K562 (cell line): ENCODE results near the gene BTBD17. TPM values are rescaled to one million over a fixed set of nuclear protein-coding genes. Genes with fewer than 3 reads are reported as not detected.
A peak's percentile ranks its signal among the peaks of the same experiment; 100 is the strongest.
"Not testable (repeated sequence)": the region's sequence is repeated elsewhere in the genome, so short reads cannot be mapped to it uniquely, and the experiment has no call there.

Experiments
- ATAC-seq: fragments of 200-7000 bp; cut with Tn5 transposase; 3 replicates; pipeline ENCODE4 v1.9.1; 2020; ENCODE audit warnings: moderate library complexity
- BruUV-seq: library from RNA; stranded (reverse); fragments of 400-500 nt; replicated peaks from 2 replicates; lab custom pipeline; 2021; lab: Mats Ljungman, UMichigan
- CTCF ChIA-PET: fragments of 300-600 bp; formaldehyde crosslinking; extraction: SDS; loops from one replicate; lab custom pipeline; 2021; ENCODE audit warnings: low intra/inter-chr PET ratio; lab: Yijun Ruan, JAX
- POLR2A ChIA-PET: fragments of 300-600, 350-650 bp; sonication (Branson Sonifier 250); formaldehyde crosslinking; extraction: SDS; loops from one replicate; lab custom pipeline; 2021; ENCODE audit warnings: antibody characterized with exemption, inconsistent platforms; lab: Yijun Ruan, JAX
- DNase-seq, 4 experiments: peaks; one replicate each; pipeline versions ENCODE4 v3.0.0 to v3.0.0-alpha.2; 2011 to 2018; ENCODE audit warnings: low spot score in 3 of 4, mixed read lengths in 3 of 4; ENCODE audit errors: extremely low read depth in 1 of 4
- FAIRE-seq: peaks from 2 replicates; lab custom pipeline; 2011; peaks lifted over from hg19 to GRCh38; lab: Jason Lieb, UNC
- H2AFZ ChIP-seq: 2 replicates; pipeline ENCODE4 v1.6.0; 2011; ENCODE audit warnings: low read depth, low read length, control low read depth, inconsistent platforms
- H3K27ac ChIP-seq: fragments of 200-600 bp; 3 replicates; pipeline ENCODE4 v1.8.0; 2011; ENCODE audit warnings: low read depth, mild to moderate bottlenecking, control low read depth, inconsistent platforms, low read length, moderate library complexity, mixed read lengths; ENCODE audit errors: extremely low read depth
- H3K27me3 ChIP-seq, 2 experiments: fragments of 300-600 bp in 1 of 2; 2 replicates in 1 of 2; 3 replicates in 1 of 2; pipeline versions ENCODE4 v1.6.0 to v1.8.0; 2011; ENCODE audit warnings: inconsistent platforms in 2 of 2, low read length in 2 of 2, mild to moderate bottlenecking in 1 of 2, mixed read lengths in 1 of 2, moderate library complexity in 1 of 2; ENCODE audit not compliant: control insufficient read depth in 2 of 2, insufficient read depth in 2 of 2
- H3K36me3 ChIP-seq: fragments of 300-600 bp; 3 replicates; pipeline ENCODE4 v1.8.0; 2011; ENCODE audit warnings: mild to moderate bottlenecking, low read length, inconsistent platforms; ENCODE audit not compliant: control insufficient read depth, insufficient read depth
- H3K4me1 ChIP-seq, 2 experiments: fragments of 200-600 bp in 1 of 2; replicated peaks in 1 of 2; 2 replicates in 1 of 2; 3 replicates in 1 of 2; pipeline versions ENCODE4 v1.5.1 to v1.8.0; 2011; ENCODE audit warnings: inconsistent platforms in 2 of 2, low read length in 2 of 2, mild to moderate bottlenecking in 1 of 2, mixed read lengths in 1 of 2, moderate library complexity in 1 of 2; ENCODE audit not compliant: control insufficient read depth in 2 of 2, insufficient read depth in 2 of 2
- H3K4me2 ChIP-seq: 2 replicates; pipeline ENCODE4 v1.6.1; 2011; ENCODE audit warnings: low read length, control low read depth, inconsistent platforms, mixed read lengths; ENCODE audit not compliant: insufficient read depth
- H3K4me3 ChIP-seq: fragments of 200-600 bp; sonication (generic), shearing (Covaris generic); 2 replicates; pipeline ENCODE4 v1.5.1; 2016; ENCODE audit warnings: control low read depth, inconsistent platforms
- H3K79me2 ChIP-seq: fragments of 200-600 bp; 3 replicates; pipeline ENCODE4 v1.8.0; 2011; ENCODE audit warnings: low read length, inconsistent platforms; ENCODE audit not compliant: control insufficient read depth, insufficient read depth
- H3K9ac ChIP-seq, 2 experiments: 2 replicates each; pipeline versions ENCODE4 v1.6.0 to v1.6.1; 2011; ENCODE audit warnings: low read depth in 2 of 2, low read length in 2 of 2, control low read depth in 1 of 2, inconsistent platforms in 1 of 2, mild to moderate bottlenecking in 1 of 2, mixed read lengths in 1 of 2; ENCODE audit not compliant: insufficient read depth in 1 of 2
- H3K9me1 ChIP-seq: one replicate; pipeline ENCODE4 v1.6.0; 2011; ENCODE audit warnings: inconsistent platforms, mild to moderate bottlenecking, low read length, moderate library complexity; ENCODE audit not compliant: control insufficient read depth, insufficient read depth
- H3K9me3 ChIP-seq: replicated peaks from 2 replicates; pipeline ENCODE4 v1.5.1; 2011; ENCODE audit warnings: low read depth, low read length, inconsistent platforms; ENCODE audit not compliant: control insufficient read depth, insufficient read depth
- H4K20me1 ChIP-seq: replicated peaks from 2 replicates; pipeline ENCODE4 v1.6.1; 2011; ENCODE audit warnings: low read length, inconsistent platforms, mixed read lengths; ENCODE audit not compliant: control insufficient read depth, insufficient read depth
- BCOR ChIP-seq: fragments of 450-650 bp; IDR thresholded peaks from 2 replicates; pipeline ENCODE4 v1.6.1; 2016
- NR2F6 ChIP-seq: fragments of 450-650 bp; formaldehyde crosslinking; IDR thresholded peaks from 2 replicates; pipeline ENCODE4 v1.4.0; 2020; ENCODE audit warnings: mild to moderate bottlenecking
- RBM25 ChIP-seq: fragments of 200-400 bp; formaldehyde crosslinking; IDR thresholded peaks from 2 replicates; pipeline ENCODE4 v1.6.1; 2018; ENCODE audit warnings: low read length, low read depth, moderate library complexity; ENCODE audit not compliant: severe bottlenecking
- SMARCA5 ChIP-seq: fragments of 450-650 bp; IDR thresholded peaks from 2 replicates; pipeline ENCODE4 v1.6.1; 2016
- WGBS: fragments of 100-300 bp; shearing (Covaris generic); methylation state at CpG from one replicate; pipeline ENCODE4 v1.1.6; 2016; ENCODE audit warnings: low coverage, mixed read lengths; ENCODE audit not compliant: insufficient coverage; ENCODE audit errors: missing lambda C conversion rate; 5-methylcytosine and 5-hydroxymethylcytosine counted together
- in situ Hi-C: fragments of 300-500 bp; cut with MboI; formaldehyde crosslinking; loops from 4 replicates; pipeline ENCODE4 v1.15.0; 2018; ENCODE audit warnings: inconsistent platforms, mixed read lengths
- intact Hi-C: fragments of 100-400 bp; cut with micrococcal nuclease; formaldehyde crosslinking; loops from 2 replicates; pipeline ENCODE4 v1.14.2; 2022
- polyA plus RNA-seq, 8 experiments: library from polyadenylated mRNA; depleted of rRNA in 4 of 8; stranded (reverse) in 5 of 8; unstranded in 3 of 8; fragments of >200 nt; fragmentation: Nextera tagmentation in 2 of 8; fragmentation: Illumina TruSeq in 1 of 8; extraction: Ambion mirVana in 2 of 8; extraction: Trizol in 1 of 8; gene quantifications; 2 replicates each; pipeline versions ENCODE4 v1.2.1 to v1.2.3, GENCODE V29; 2011 to 2014; ENCODE audit warnings: inconsistent platforms in 1 of 8, missing spikeins in 1 of 8
- total RNA-seq, 7 experiments: library from RNA; depleted of rRNA in 6 of 7; stranded (reverse); fragments of >200 nt in 6 of 7; fragmentation: Illumina TruSeq in 2 of 7; extraction: Trizol in 2 of 7; gene quantifications; 2 replicates each; pipeline versions ENCODE4 v1.2.1 to v1.2.3, GENCODE V29; 2011 to 2021; ENCODE audit warnings: low replicate concordance in 1 of 7
- TF ChIP-seq, protein P1 (sequence below), 2 experiments: fragments of 450-650 bp in 1 of 2; sonication (generic) in 1 of 2; formaldehyde crosslinking in 1 of 2; IDR thresholded peaks; 2 replicates each; pipeline versions ENCODE4 v1.7.1 to v1.9.0; 2016 to 2022; ENCODE audit warnings: inconsistent platforms in 1 of 2, mild to moderate bottlenecking in 1 of 2, missing genetic modification reagents in 1 of 2

The BTBD17 gene
- total and polyA plus RNA-seq, 9 of the 15 experiments (the other 6 are each of a cell fraction or from before 2014, with no cell fraction given): not detected

DNA sequence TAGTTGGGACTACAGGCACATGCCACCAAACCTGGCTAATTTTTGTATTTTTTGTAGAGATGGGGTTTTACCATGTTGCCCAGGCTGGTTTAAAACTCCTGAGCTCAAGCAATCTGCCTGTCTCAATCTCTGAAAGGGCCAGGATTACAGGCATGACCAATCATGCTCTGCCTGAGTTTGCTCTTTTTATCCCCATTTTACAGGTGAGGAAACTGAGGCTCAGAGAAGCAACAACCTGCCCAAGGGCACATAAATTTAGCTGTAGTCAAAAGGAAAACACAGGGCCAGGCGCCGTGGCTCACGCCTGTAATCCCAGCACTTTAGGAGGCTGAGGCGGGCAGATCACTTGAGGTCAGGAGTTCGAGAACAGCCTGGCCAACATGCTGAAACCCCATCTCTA is 43.6 kb upstream of the BTBD17 start:
- POLR2A ChIA-PET: interaction anchor here (0.8 kb wide), 1 partner anchor 16 kb away, joined by 4 read pairs; no protein-coding TSS in a partner anchor
- CTCF ChIA-PET: not testable (repeated sequence)

DNA sequence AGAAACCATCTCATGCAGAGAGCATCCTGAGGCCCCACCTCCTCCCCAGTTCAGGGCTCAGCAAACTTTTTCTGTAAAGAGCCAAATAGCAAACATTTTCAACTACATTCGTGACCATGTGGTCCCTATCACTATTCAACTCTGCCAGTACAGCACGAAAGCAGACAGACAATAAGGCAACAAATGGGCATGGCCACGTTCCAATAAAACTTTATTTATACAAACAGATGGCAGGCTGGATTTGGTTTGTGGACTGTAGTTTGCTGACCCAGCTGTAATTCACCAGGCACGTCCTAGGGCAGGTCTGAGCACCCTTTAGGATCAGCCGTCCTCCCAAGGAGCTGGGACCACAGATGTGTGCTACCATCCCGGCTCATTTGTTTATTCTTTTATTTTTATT is 43.1 kb upstream of the BTBD17 start:
- no peaks in the 10 kb centered on the region for H3K9me1 ChIP-seq
- ChIA-PET POLR2A (no interaction called here), CTCF (no interaction called here)
- WGBS: 0% methylated on average over 6 of the region's 6 CpGs
- H3K4me2 ChIP-seq: no peak overlapping the region
- BruUV-seq: no TSS peak
- H3K79me2 ChIP-seq: no peaks in the 10 kb centered on the region
- ATAC-seq (no peak), DNase-seq (no peak)
- H3K9ac ChIP-seq: no peak overlapping the region
- no peak for TF ChIP-seq NR2F6 (CRISPR knock-in tag)
- TF ChIP-seq, protein P1, sequence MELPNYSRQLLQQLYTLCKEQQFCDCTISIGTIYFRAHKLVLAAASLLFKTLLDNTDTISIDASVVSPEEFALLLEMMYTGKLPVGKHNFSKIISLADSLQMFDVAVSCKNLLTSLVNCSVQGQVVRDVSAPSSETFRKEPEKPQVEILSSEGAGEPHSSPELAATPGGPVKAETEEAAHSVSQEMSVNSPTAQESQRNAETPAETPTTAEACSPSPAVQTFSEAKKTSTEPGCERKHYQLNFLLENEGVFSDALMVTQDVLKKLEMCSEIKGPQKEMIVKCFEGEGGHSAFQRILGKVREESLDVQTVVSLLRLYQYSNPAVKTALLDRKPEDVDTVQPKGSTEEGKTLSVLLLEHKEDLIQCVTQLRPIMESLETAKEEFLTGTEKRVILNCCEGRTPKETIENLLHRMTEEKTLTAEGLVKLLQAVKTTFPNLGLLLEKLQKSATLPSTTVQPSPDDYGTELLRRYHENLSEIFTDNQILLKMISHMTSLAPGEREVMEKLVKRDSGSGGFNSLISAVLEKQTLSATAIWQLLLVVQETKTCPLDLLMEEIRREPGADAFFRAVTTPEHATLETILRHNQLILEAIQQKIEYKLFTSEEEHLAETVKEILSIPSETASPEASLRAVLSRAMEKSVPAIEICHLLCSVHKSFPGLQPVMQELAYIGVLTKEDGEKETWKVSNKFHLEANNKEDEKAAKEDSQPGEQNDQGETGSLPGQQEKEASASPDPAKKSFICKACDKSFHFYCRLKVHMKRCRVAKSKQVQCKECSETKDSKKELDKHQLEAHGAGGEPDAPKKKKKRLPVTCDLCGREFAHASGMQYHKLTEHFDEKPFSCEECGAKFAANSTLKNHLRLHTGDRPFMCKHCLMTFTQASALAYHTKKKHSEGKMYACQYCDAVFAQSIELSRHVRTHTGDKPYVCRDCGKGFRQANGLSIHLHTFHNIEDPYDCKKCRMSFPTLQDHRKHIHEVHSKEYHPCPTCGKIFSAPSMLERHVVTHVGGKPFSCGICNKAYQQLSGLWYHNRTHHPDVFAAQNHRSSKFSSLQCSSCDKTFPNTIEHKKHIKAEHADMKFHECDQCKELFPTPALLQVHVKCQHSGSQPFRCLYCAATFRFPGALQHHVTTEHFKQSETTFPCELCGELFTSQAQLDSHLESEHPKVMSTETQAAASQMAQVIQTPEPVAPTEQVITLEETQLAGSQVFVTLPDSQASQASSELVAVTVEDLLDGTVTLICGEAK (IDR thresholded peaks at IDR 0.05): peak; percentile 96
- TF ChIP-seq, protein P1 (CRISPR knock-in tag; IDR thresholded peaks at IDR 0.05): peak; percentile 96
- TF ChIP-seq, all 486 proteins: peak for 1
- no peak overlapping the region for H2AFZ ChIP-seq
- no peak overlapping the region for H3K27ac ChIP-seq
- no peaks in the 10 kb centered on the region for H3K4me1 ChIP-seq
- in situ Hi-C loops (no loop called here), intact Hi-C loops (no loop called here)
- no peak for FAIRE-seq
- H3K9me3 ChIP-seq: no peaks in the 10 kb centered on the region; the same call in 1 of the 2 replicates
- no peaks in the 10 kb centered on the region for H4K20me1 ChIP-seq
- peaks cover 17 to 39% of the 10 kb centered on the region in 2 experiments; a peak in 3 of 5 replicates for H3K27me3 ChIP-seq
- no peaks in the 10 kb centered on the region for H3K36me3 ChIP-seq
- no peak overlapping the region for H3K4me3 ChIP-seq

More for the DNA sequence above, 43.6 kb upstream of the BTBD17 start:
- ATAC-seq, H3K4me2 ChIP-seq, H3K4me3 ChIP-seq, H3K79me2 ChIP-seq, DNase-seq, H3K27ac ChIP-seq, H3K9me3 ChIP-seq, H3K9me1 ChIP-seq, H3K9ac ChIP-seq, BruUV-seq, H4K20me1 ChIP-seq, H3K4me1 ChIP-seq, in situ Hi-C loops, H2AFZ ChIP-seq, intact Hi-C loops, H3K36me3 ChIP-seq: not testable (repeated sequence)
- peaks cover 17 to 43% of the 10 kb centered on the region in 2 experiments; a peak in 3 of 5 replicates for H3K27me3 ChIP-seq
- TF ChIP-seq RBM25 (peak; percentile 55), BCOR (peak; percentile 49; the same call in 1 of the 2 replicates), SMARCA5 (peak; percentile 47; the same call in 1 of the 2 replicates)
- TF ChIP-seq, all 486 proteins: peak for 3; not testable (repeated sequence) for 483
- WGBS: 5% methylated on average over 5 of the region's 5 CpGs
- not testable (repeated sequence) for FAIRE-seq
